Measurements from ENCODE around the gene ATP6V1C2.

Gene ATP6V1C2

DNA sequence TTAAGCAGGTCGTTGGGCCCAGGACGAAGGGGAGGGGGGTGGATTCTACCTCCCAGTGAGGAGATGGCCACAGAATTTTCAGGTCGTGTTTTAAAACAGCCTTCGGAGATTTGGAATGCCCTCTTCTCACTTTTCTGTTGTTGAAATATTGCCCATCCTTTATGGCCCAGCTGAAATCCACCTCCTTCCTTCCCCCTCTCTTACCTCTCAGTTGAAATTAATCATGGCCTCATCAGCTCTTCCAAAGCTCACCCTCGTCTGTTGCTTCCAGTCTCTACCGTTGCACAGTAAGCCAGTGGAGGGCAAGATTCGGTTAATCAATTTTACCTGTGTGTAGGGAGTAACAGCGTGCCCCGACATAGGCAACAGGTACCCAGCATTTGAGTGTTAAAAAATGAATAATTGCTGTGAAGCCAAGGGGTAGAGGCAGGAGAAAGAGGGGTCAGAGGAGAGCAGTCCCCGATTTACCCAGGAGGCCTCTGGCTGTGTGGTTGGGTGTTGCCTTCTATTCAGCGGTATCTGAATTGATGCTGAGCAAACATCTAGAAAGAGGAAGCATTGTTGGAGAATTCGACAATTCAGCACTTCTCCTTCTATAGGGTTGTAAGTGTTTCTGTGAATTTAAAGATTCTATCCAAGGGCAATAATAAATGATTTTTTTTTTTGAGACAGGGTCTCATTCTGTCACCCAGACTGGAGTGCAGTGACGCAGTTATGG, 99.7 kb downstream of the ATP6V1C2 start:
- DNase-seq = no peak
- Histone ChIP-seq H2BK120ac (ENCODE audit: insufficient read depth, low read length, poor library complexity) (no peak overlapping the region), H3K79me1 (ENCODE audit: low read length) (no peaks in the 10 kb centered on the region), H3K79me2 (ENCODE audit: control insufficient read depth, insufficient read depth, low read length, poor library complexity) (no peaks in the 10 kb centered on the region), H3K23ac (ENCODE audit: low read length) (no peak overlapping the region), H3K18ac (ENCODE audit: low read length) (no peak overlapping the region), H3K27me3 (ENCODE audit: insufficient read depth, low read length) (no peaks in the 10 kb centered on the region), H4K91ac (ENCODE audit: low read depth, low read length) (no peak overlapping the region), H4K8ac (ENCODE audit: low read depth, low read length) (no peak overlapping the region), H3K4me2 (ENCODE audit: low read length) (no peak overlapping the region), H3K9ac (ENCODE audit: low read length) (no peak overlapping the region), H2BK12ac (ENCODE audit: low read length) (no peak overlapping the region), H3K4me3 (ENCODE audit: low read depth, low read length) (no peak overlapping the region), H3K27ac (ENCODE audit: low read depth, low read length) (no peak overlapping the region), H3K4ac (ENCODE audit: low read depth, low read length) (no peak overlapping the region), H4K12ac (ENCODE audit: low read depth, low read length) (no peak overlapping the region), H3K9me3 (ENCODE audit: insufficient read depth, low read depth, low read length) (peaks cover 4% of the 10 kb centered on the region), H2AK5ac (ENCODE audit: low read length) (no peak overlapping the region), H3K14ac (ENCODE audit: low read length) (no peak overlapping the region), H3K4me1 (ENCODE audit: control insufficient read depth in 1 of 2, insufficient read depth in 2 of 2, low read length in 2 of 2) (no peaks in the 10 kb centered on the region), H2BK5ac (ENCODE audit: low read depth, low read length, poor library complexity) (no peak overlapping the region), H2AFZ (ENCODE audit: insufficient read depth, low read length, poor library complexity) (no peak overlapping the region), H3K36me3 (ENCODE audit: control insufficient read depth in 1 of 2, insufficient read depth in 2 of 2, low read length in 2 of 2) (no peaks in the 10 kb centered on the region)
- WGBS (ENCODE audit: extremely low coverage, insufficient coverage, insufficient read length) = no CpG with 5 or more reads among the region's 13 CpGs

DNA sequence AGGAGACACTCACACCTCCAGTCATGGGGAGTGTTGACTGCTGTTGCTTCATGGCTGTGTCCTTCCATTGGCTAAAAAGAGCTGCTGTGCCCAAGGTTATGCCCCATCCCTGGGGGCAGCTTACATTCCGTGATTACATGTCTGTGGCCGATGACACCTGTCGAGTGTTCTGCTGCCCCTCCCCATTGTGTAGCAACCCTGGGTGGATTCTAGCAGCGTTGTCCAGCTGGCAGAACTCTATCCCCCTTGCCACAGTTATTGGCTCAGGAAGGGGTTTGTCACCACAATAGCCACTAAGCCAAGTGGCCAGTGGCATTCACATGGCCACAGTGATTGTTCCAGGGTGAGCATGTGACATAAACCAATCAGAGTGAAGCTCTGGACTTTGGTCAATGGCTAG, 102.8 kb downstream of the ATP6V1C2 start:
- Histone ChIP-seq H3K79me1 (ENCODE audit: low read length) (no peaks in the 10 kb centered on the region), H4K8ac (ENCODE audit: low read depth, low read length) (no peak overlapping the region), H2BK5ac (ENCODE audit: low read depth, low read length, poor library complexity) (no peak overlapping the region), H3K4ac (ENCODE audit: low read depth, low read length) (no peak overlapping the region), H3K23ac (ENCODE audit: low read length) (no peak overlapping the region), H2AFZ (ENCODE audit: insufficient read depth, low read length, poor library complexity) (no peak overlapping the region), H2AK5ac (ENCODE audit: low read length) (no peak overlapping the region), H3K4me3 (ENCODE audit: low read depth, low read length) (no peak overlapping the region), H3K9ac (ENCODE audit: low read length) (no peak overlapping the region), H4K12ac (ENCODE audit: low read depth, low read length) (no peak overlapping the region), H3K18ac (ENCODE audit: low read length) (no peak overlapping the region), H3K4me1 (ENCODE audit: control insufficient read depth in 1 of 2, insufficient read depth in 2 of 2, low read length in 2 of 2) (no peaks in the 10 kb centered on the region), H3K9me3 (ENCODE audit: insufficient read depth, low read depth, low read length) (peaks cover 4% of the 10 kb centered on the region), H4K91ac (ENCODE audit: low read depth, low read length) (no peak overlapping the region), H2BK120ac (ENCODE audit: insufficient read depth, low read length, poor library complexity) (no peak overlapping the region), H3K4me2 (ENCODE audit: low read length) (no peak overlapping the region), H3K36me3 (ENCODE audit: control insufficient read depth in 1 of 2, insufficient read depth in 2 of 2, low read length in 2 of 2) (no peaks in the 10 kb centered on the region), H3K14ac (ENCODE audit: low read length) (no peak overlapping the region), H3K79me2 (ENCODE audit: control insufficient read depth, insufficient read depth, low read length, poor library complexity) (no peaks in the 10 kb centered on the region), H2BK12ac (ENCODE audit: low read length) (no peak overlapping the region), H3K27ac (ENCODE audit: low read depth, low read length) (no peak overlapping the region), H3K27me3 (ENCODE audit: insufficient read depth, low read length) (no peaks in the 10 kb centered on the region)
- WGBS (ENCODE audit: extremely low coverage, insufficient coverage, insufficient read length) = no CpG with 5 or more reads among the region's 4 CpGs
- no peak for DNase-seq

DNA sequence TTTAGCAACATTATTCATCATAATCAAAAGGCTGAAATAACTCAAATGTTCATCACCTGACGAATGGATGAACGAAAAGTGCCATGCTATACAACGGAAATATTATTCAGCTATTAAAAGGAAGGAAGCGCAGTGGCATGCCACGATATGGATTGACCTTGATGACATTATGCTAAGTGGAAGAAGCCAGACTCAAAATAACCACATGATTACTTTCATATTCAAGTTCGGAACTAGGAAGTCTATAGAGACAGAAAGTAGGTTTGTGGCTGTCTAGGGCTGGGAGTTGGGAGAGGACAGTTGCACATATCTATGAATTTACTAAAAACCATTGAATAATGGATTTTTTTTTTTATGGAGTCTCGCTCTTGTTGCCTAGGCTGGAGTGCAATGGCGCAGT, 104.6 kb downstream of the ATP6V1C2 start:
- no peak overlapping the region for H4K12ac ChIP-seq (ENCODE audit: low read depth, low read length)
- H3K4me2 ChIP-seq (ENCODE audit: low read length) = no peak overlapping the region
- H4K8ac ChIP-seq (ENCODE audit: low read depth, low read length) = no peak overlapping the region
- H4K91ac ChIP-seq (ENCODE audit: low read depth, low read length) = no peak overlapping the region
- no peak overlapping the region for H2BK12ac ChIP-seq (ENCODE audit: low read length)
- H3K23ac ChIP-seq (ENCODE audit: low read length) = no peak overlapping the region
- H3K14ac ChIP-seq (ENCODE audit: low read length) = no peak overlapping the region
- H2AFZ ChIP-seq (ENCODE audit: insufficient read depth, low read length, poor library complexity) = no peak overlapping the region
- H3K4ac ChIP-seq (ENCODE audit: low read depth, low read length) = no peak overlapping the region
- H3K36me3 ChIP-seq (ENCODE audit: control insufficient read depth in 1 of 2, insufficient read depth in 2 of 2, low read length in 2 of 2) = no peaks in the 10 kb centered on the region
- H2BK120ac ChIP-seq (ENCODE audit: insufficient read depth, low read length, poor library complexity) = no peak overlapping the region
- H3K9ac ChIP-seq (ENCODE audit: low read length) = no peak overlapping the region
- H3K18ac ChIP-seq (ENCODE audit: low read length) = no peak overlapping the region
- H3K4me1 ChIP-seq (ENCODE audit: control insufficient read depth in 1 of 2, insufficient read depth in 2 of 2, low read length in 2 of 2) = no peaks in the 10 kb centered on the region
- no CpG with 5 or more reads among the region's 8 CpGs for WGBS (ENCODE audit: extremely low coverage, insufficient coverage, insufficient read length)
- H3K9me3 ChIP-seq (ENCODE audit: insufficient read depth, low read depth, low read length) = peaks cover 6% of the 10 kb centered on the region
- no peak overlapping the region for H3K27ac ChIP-seq (ENCODE audit: low read depth, low read length)
- H2BK5ac ChIP-seq (ENCODE audit: low read depth, low read length, poor library complexity) = no peak overlapping the region
- DNase-seq = no peak
- H3K4me3 ChIP-seq (ENCODE audit: low read depth, low read length) = no peak overlapping the region
- no peaks in the 10 kb centered on the region for H3K79me1 ChIP-seq (ENCODE audit: low read length)
- no peaks in the 10 kb centered on the region for H3K27me3 ChIP-seq (ENCODE audit: insufficient read depth, low read length)
- no peaks in the 10 kb centered on the region for H3K79me2 ChIP-seq (ENCODE audit: control insufficient read depth, insufficient read depth, low read length, poor library complexity)
- H2AK5ac ChIP-seq (ENCODE audit: low read length) = no peak overlapping the region

DNA sequence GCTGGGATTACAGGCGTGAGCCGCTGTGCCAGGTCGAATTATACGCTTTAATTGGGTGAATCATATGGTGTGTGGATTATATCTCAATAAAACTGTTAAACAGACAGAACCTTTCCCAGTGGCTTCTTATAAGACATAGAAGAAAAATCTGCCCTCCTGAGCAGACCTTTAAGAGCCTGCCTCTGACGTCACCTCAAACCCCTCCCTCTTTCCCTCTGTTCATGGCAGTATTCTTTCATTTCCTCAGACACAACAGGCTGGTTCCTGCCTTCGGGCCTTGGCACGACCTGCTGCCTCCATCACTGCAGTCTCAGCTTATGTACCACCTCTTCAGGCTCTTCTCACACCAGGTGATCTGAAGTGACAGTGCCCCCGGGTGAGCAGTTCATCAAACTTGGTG, 105.2 kb downstream of the ATP6V1C2 start:
- no peaks in the 10 kb centered on the region for H3K79me2 ChIP-seq (ENCODE audit: control insufficient read depth, insufficient read depth, low read length, poor library complexity)
- H3K14ac ChIP-seq (ENCODE audit: low read length) = no peak overlapping the region
- no peak overlapping the region for H3K23ac ChIP-seq (ENCODE audit: low read length)
- H3K4me2 ChIP-seq (ENCODE audit: low read length) = no peak overlapping the region
- no peak overlapping the region for H3K18ac ChIP-seq (ENCODE audit: low read length)
- DNase-seq = no peak
- H4K91ac ChIP-seq (ENCODE audit: low read depth, low read length) = no peak overlapping the region
- no peak overlapping the region for H3K9ac ChIP-seq (ENCODE audit: low read length)
- no peak overlapping the region for H2AFZ ChIP-seq (ENCODE audit: insufficient read depth, low read length, poor library complexity)
- H3K4me1 ChIP-seq (ENCODE audit: control insufficient read depth in 1 of 2, insufficient read depth in 2 of 2, low read length in 2 of 2) = no peaks in the 10 kb centered on the region
- no peak overlapping the region for H3K4me3 ChIP-seq (ENCODE audit: low read depth, low read length)
- no peak overlapping the region for H4K8ac ChIP-seq (ENCODE audit: low read depth, low read length)
- H3K27ac ChIP-seq (ENCODE audit: low read depth, low read length) = no peak overlapping the region
- H3K36me3 ChIP-seq (ENCODE audit: control insufficient read depth in 1 of 2, insufficient read depth in 2 of 2, low read length in 2 of 2) = no peaks in the 10 kb centered on the region
- WGBS (ENCODE audit: extremely low coverage, insufficient coverage, insufficient read length) = no CpG with 5 or more reads among the region's 8 CpGs
- no peak overlapping the region for H3K4ac ChIP-seq (ENCODE audit: low read depth, low read length)
- no peak overlapping the region for H2AK5ac ChIP-seq (ENCODE audit: low read length)
- no peak overlapping the region for H2BK12ac ChIP-seq (ENCODE audit: low read length)
- no peaks in the 10 kb centered on the region for H3K27me3 ChIP-seq (ENCODE audit: insufficient read depth, low read length)
- H2BK5ac ChIP-seq (ENCODE audit: low read depth, low read length, poor library complexity) = no peak overlapping the region
- H3K9me3 ChIP-seq (ENCODE audit: insufficient read depth, low read depth, low read length) = peaks cover 6% of the 10 kb centered on the region
- no peak overlapping the region for H2BK120ac ChIP-seq (ENCODE audit: insufficient read depth, low read length, poor library complexity)
- no peak overlapping the region for H4K12ac ChIP-seq (ENCODE audit: low read depth, low read length)
- H3K79me1 ChIP-seq (ENCODE audit: low read length) = no peaks in the 10 kb centered on the region

Measured in trophoblast cell (in vitro differentiated cells and primary cell).